ENCODE data around the gene ACADVL. TPM values are rescaled to one million over a fixed set of nuclear protein-coding genes. Genes with fewer than 3 reads are reported as not detected.

The ACADVL gene
- total RNA-seq, 1 donor from 2014 or later, result 219 TPM

GRCh38 chr17:7214300-7215135, 5.2 kb upstream of the ACADVL start:
- Histone ChIP-seq H3K36me3 (ENCODE audit: control insufficient read depth, insufficient read depth, low read length) (no peaks in the 10 kb centered on the region), H3K27me3 (ENCODE audit: control insufficient read depth, insufficient read depth, low read length) (no peaks in the 10 kb centered on the region), H3K4me3 (ENCODE audit: low read depth, low read length) (peak overlapping the region; percentile 39)
- peak; percentile 81 for DNase-seq (ENCODE audit: low read depth)
- TF ChIP-seq CTCF (IDR thresholded peaks at IDR 0.05; ENCODE audit: insufficient read depth, low read length, poor library complexity, severe bottlenecking), result peak; percentile 59

GRCh38 chr17:7215136-7215638, 4.6 kb upstream of the ACADVL start:
- Histone ChIP-seq H3K36me3 (ENCODE audit: control insufficient read depth, insufficient read depth, low read length) (no peaks in the 10 kb centered on the region), H3K4me3 (ENCODE audit: low read depth, low read length) (no peak overlapping the region), H3K27me3 (ENCODE audit: control insufficient read depth, insufficient read depth, low read length) (no peaks in the 10 kb centered on the region)
- TF ChIP-seq CTCF (IDR thresholded peaks at IDR 0.05; ENCODE audit: insufficient read depth, low read length, poor library complexity, severe bottlenecking), result no peak
- peak; percentile 70 for DNase-seq (ENCODE audit: low read depth)

- Histone ChIP-seq H3K36me3 (ENCODE audit: control insufficient read depth, insufficient read depth, low read length) (no peaks in the 10 kb centered on the region), H3K4me3 (ENCODE audit: low read depth, low read length) (peak overlapping the region; percentile 13), H3K27me3 (ENCODE audit: control insufficient read depth, insufficient read depth, low read length) (no peaks in the 10 kb centered on the region)
- TF ChIP-seq CTCF (IDR thresholded peaks at IDR 0.05; ENCODE audit: insufficient read depth, low read length, poor library complexity, severe bottlenecking), result no peak
- no peak for DNase-seq (ENCODE audit: low read depth)
Observed at GRCh38 chr17:7215652-7216180, 4.0 kb upstream of the ACADVL start.

DNA sequence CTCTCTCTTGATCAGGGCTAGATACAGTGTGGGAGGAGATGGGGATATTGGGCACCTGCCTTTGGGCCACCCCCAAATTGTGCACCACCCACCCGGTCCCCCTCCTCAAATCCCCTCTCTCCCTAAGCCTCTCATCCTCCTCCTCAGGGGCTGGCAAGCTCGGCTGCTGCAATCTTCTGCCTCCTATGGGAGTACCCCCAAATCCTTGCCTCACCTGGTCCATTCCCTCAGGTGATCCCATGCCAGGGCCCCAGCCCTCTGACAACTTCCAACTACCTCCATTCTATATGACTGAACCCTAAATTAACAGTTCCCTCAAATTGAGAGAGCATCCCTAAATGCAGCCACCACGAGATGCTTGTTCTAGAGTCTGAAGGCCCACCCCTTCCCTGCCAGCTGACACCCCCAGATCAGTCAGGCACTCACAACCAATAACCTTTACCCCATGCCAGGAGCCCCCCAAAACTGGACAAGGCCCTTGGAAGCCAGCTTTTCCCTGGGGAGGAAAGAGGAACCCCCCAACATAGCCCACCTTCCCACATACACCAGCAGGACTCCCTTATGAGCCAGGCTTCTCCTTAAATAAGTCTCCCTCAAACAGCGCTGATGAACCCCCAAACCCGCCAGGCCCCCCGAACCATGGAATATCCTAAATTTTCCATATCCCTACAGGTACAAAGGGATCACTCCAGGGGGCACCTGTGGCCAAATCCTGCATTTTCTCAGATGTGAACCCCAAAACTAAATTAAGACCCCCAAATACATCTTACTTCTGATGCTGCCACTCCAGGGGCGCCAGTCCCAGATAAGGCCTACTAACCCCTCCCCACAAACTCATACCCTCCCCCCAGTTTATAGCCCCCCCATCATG, 3.3 kb upstream of the ACADVL start:
- H3K36me3 ChIP-seq (ENCODE audit: control insufficient read depth, insufficient read depth, low read length), result no peaks in the 10 kb centered on the region
- peak overlapping the region; percentile 56 for H3K4me3 ChIP-seq (ENCODE audit: low read depth, low read length)
- no peak for TF ChIP-seq CTCF (IDR thresholded peaks at IDR 0.05; ENCODE audit: insufficient read depth, low read length, poor library complexity, severe bottlenecking)
- no peak for DNase-seq (ENCODE audit: low read depth)
- H3K27me3 ChIP-seq (ENCODE audit: control insufficient read depth, insufficient read depth, low read length), result no peaks in the 10 kb centered on the region

DNA sequence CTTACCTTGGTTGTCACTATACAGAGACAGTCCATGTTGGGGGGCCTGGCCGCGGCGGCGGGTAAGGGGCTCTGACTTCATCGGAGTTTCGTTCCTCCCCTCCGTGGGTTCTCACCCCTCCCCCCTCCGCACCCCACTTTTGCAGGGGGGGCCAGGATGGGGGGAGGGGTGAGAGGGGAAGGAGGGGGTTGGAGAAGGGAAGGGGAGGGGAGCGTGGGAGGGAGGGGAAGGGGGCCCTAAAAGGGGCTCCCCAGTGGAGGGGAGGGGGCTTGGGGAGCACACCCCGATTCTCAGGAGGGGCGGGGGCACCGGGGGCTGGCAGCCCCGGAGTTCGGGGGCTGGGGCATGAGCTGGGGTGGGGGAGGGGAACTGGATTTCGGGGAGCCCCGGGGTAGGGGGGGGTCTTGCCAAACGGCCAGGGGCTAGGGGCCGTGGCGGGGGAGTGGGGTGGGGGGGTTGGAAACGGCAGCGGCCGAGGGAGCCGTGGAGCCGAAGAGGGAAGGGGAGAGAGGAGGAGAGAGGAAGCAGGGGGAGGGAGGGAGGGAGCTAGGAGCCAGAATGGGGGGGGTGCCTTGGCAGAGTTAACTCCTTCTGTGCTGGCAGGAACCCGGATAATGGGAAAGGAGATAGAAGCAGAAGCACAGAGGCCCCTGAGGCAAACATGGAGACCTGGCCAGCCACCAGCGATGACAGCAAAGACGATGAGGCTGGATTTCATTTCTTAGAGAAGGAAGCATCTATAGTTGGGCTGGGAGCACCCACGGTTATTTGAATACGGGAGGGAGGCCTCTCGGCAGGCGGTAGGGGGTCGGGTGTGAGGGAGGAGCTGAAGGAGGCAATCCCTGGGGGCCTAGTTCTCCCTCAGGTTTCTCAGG, 2.4 kb upstream of the ACADVL start:
- no peaks in the 10 kb centered on the region for H3K27me3 ChIP-seq (ENCODE audit: control insufficient read depth, insufficient read depth, low read length)
- H3K36me3 ChIP-seq (ENCODE audit: control insufficient read depth, insufficient read depth, low read length), result peaks cover 1% of the 10 kb centered on the region
- TF ChIP-seq CTCF (IDR thresholded peaks at IDR 0.05; ENCODE audit: insufficient read depth, low read length, poor library complexity, severe bottlenecking), result no peak
- no peak for DNase-seq (ENCODE audit: low read depth)
- H3K4me3 ChIP-seq (ENCODE audit: low read depth, low read length), result peak overlapping the region; percentile 56
